Measurements from ENCODE around the gene ZBTB8A.

GRCh38 chr1:32507021-32507420 is 32.2 kb upstream of the ZBTB8A start:
- no peak for TF ChIP-seq CTCF (IDR thresholded peaks at IDR 0.05)
- TF ChIP-seq POLR2AphosphoS5 (IDR thresholded peaks at IDR 0.05) = no peak
